RKO (cell line): ENCODE results near the gene KCNT1.

Experiments
- DNase-seq: peaks from one replicate; pipeline ENCODE4 v3.0.0-alpha.2; 2016; ENCODE audit warnings: low spot score

Gene KCNT1

GRCh38 chr9:135673941-135674340 is 28.0 kb upstream of the KCNT1 start:
- DNase-seq, result no peak

GRCh38 chr9:135674977-135675376 is 27.0 kb upstream of the KCNT1 start:
- DNase-seq, result no peak

GRCh38 chr9:135676891-135677290 is 25.1 kb upstream of the KCNT1 start:
- DNase-seq, result no peak

- no peak for DNase-seq
These were observed 24.3 kb upstream of the KCNT1 start for GRCh38 chr9:135677641-135678168.

- no peak for DNase-seq
These were observed 23.6 kb upstream of the KCNT1 start for GRCh38 chr9:135678236-135679017.

- DNase-seq, result no peak
These were observed 21.9 kb upstream of the KCNT1 start for GRCh38 chr9:135680056-135680455.

- no peak for DNase-seq
These were observed 20.8 kb upstream of the KCNT1 start for GRCh38 chr9:135681161-135681560.

GRCh38 chr9:135683401-135684034 is 18.5 kb upstream of the KCNT1 start:
- no peak for DNase-seq

- DNase-seq, result no peak
These were observed 17.3 kb upstream of the KCNT1 start for GRCh38 chr9:135684691-135685090.

GRCh38 chr9:135687216-135687615 is 14.8 kb upstream of the KCNT1 start:
- DNase-seq, result no peak

GRCh38 chr9:135689011-135689410 is 13.0 kb upstream of the KCNT1 start:
- DNase-seq, result no peak

GRCh38 chr9:135690836-135691570 is 11.0 kb upstream of the KCNT1 start:
- DNase-seq, result no peak

- no peak for DNase-seq
These were observed 9.6 kb upstream of the KCNT1 start for GRCh38 chr9:135692410-135692809.

- DNase-seq, result no peak
These were observed 8.7 kb upstream of the KCNT1 start for GRCh38 chr9:135693265-135693664.

GRCh38 chr9:135693771-135694170 is 8.2 kb upstream of the KCNT1 start:
- no peak for DNase-seq

- DNase-seq, result no peak
These were observed 7.6 kb upstream of the KCNT1 start for GRCh38 chr9:135694414-135694813.

GRCh38 chr9:135695036-135695435 is 6.9 kb upstream of the KCNT1 start:
- no peak for DNase-seq

- no peak for DNase-seq
These were observed 6.3 kb upstream of the KCNT1 start for GRCh38 chr9:135695642-135696041.

- DNase-seq, result no peak
These were observed 5.5 kb upstream of the KCNT1 start for GRCh38 chr9:135696446-135696845.

GRCh38 chr9:135697226-135697625 is 4.8 kb upstream of the KCNT1 start:
- no peak for DNase-seq

GRCh38 chr9:135698236-135698635 is 3.7 kb upstream of the KCNT1 start:
- no peak for DNase-seq

GRCh38 chr9:135698767-135699166 is 3.2 kb upstream of the KCNT1 start:
- DNase-seq, result no peak

GRCh38 chr9:135699440-135699839 is 2.5 kb upstream of the KCNT1 start, which contains the start of gene SOHLH1:
Gene SOHLH1, minus strand, starts transcription at chr9:135699481. Its CDS starts 14 bp downstream, at chr9:135699467.
- no peak for DNase-seq
